ENCODE results near the gene WDFY2. TPM values are rescaled to one million over a fixed set of nuclear protein-coding genes. Genes with fewer than 3 reads are reported as not detected.
A peak's percentile ranks its signal among the peaks of the same experiment; 100 is the strongest.

WDFY2 gene
- total and polyA plus RNA-seq, 11 donors = 2.0 to 12.6 (median 6.5) TPM

GRCh38 chr13:51733374-51734298 lies 149.4 kb downstream of the WDFY2 start:
- Histone ChIP-seq H3K4me1 (peaks cover 0 to 31% (median 18%) of the 10 kb centered on the region in 12 donors), H3K27me3 (no peaks in the 10 kb centered on the region), H3K4me3 (no peak overlapping the region), H3K36me3 (peaks cover 0 to 4% (median 0%) of the 10 kb centered on the region in 9 donors), H3K27ac (no peak overlapping the region), H3K9me3 (no peaks in the 10 kb centered on the region)
- DNase-seq (no peak), ATAC-seq (peak in 1 of 4 donors; percentile 21)
- WGBS, 4 donors = 82 to 89% (median 87%) methylated on average over 3 of the region's 3 CpGs
- no peak for TF ChIP-seq CTCF (IDR thresholded peaks at IDR 0.05)
- no peak for TF ChIP-seq POLR2A (IDR thresholded peaks at IDR 0.05)
- intact Hi-C loops (cut with DNase I) = loop anchor here in 8 of 10 donors (5.0 to 10.0 kb wide), 7 partner anchors 149 to 301 kb away; partner anchors contain the start of genes INTS6 (in 4 of the 8) and WDFY2 (in 2 of the 8)

GRCh38 chr13:51734786-51735185 lies 150.5 kb downstream of the WDFY2 start:
- H3K27ac ChIP-seq = no peak overlapping the region
- intact Hi-C loops (cut with DNase I) = loop anchor here in 8 of 10 donors (5.0 to 10.0 kb wide), 7 partner anchors 150 to 302 kb away; partner anchors contain the start of genes INTS6 (in 4 of the 8) and WDFY2 (in 2 of the 8)
- DNase-seq = no peak
- H3K4me1 ChIP-seq = peaks cover 0 to 32% (median 16%) of the 10 kb centered on the region in 12 donors
- TF ChIP-seq CTCF (IDR thresholded peaks at IDR 0.05) (no peak), POLR2A (IDR thresholded peaks at IDR 0.05) (no peak)
- 85 to 88% (median 86%) methylated on average over 2 of the region's 2 CpGs for WGBS, 4 donors
- no peak for ATAC-seq
- H3K27me3 ChIP-seq = no peaks in the 10 kb centered on the region
- no peaks in the 10 kb centered on the region for H3K9me3 ChIP-seq
- peaks cover 0 to 15% (median 3%) of the 10 kb centered on the region in 9 donors for H3K36me3 ChIP-seq
- H3K4me3 ChIP-seq = no peak overlapping the region

GRCh38 chr13:51737609-51738008 lies 153.3 kb downstream of the WDFY2 start:
- TF ChIP-seq POLR2A (IDR thresholded peaks at IDR 0.05) (no peak), CTCF (IDR thresholded peaks at IDR 0.05) (no peak)
- WGBS, 4 donors = 93 to 97% (median 94%) methylated on average over 3 of the region's 3 CpGs
- ATAC-seq (no peak), DNase-seq (no peak)
- Histone ChIP-seq H3K27ac (no peak overlapping the region), H3K4me3 (no peak overlapping the region), H3K27me3 (no peaks in the 10 kb centered on the region), H3K9me3 (no peaks in the 10 kb centered on the region), H3K4me1 (peaks cover 0 to 6% (median 0%) of the 10 kb centered on the region in 12 donors), H3K36me3 (peaks cover 0 to 38% (median 3%) of the 10 kb centered on the region in 9 donors)
- intact Hi-C loops (cut with DNase I) = loop anchor here in 4 of 10 donors (10.0 kb wide), 3 partner anchors 153 to 303 kb away; partner anchors contain the start of gene WDFY2 (in 1 of the 4)
